Type B pancreatic cell (in vitro differentiated cells): Measurements from ENCODE around the gene FRMD5. TPM values are rescaled to one million over a fixed set of nuclear protein-coding genes. Genes with fewer than 3 reads are reported as not detected.
"Not testable (repeated sequence)": the region's sequence is repeated elsewhere in the genome, so short reads cannot be mapped to it uniquely, and the experiment has no call there.

ENCODE experiments used
- DNase-seq: peaks from one replicate; pipeline ENCODE4 v3.0.0; 2021; ENCODE audit warnings: mixed read lengths; ENCODE audit not compliant: unreplicated experiment; ENCODE audit errors: extremely low spot score
- H3K27ac Mint-ChIP-seq: 2 replicates; pipeline ENCODE4 v1.8.0; 2021; ENCODE audit warnings: mild to moderate bottlenecking, mixed read lengths
- H3K27me3 Mint-ChIP-seq: 2 replicates; pipeline ENCODE4 v1.8.0; 2021; ENCODE audit warnings: mixed read lengths
- H3K36me3 Mint-ChIP-seq: 2 replicates; pipeline ENCODE4 v1.8.0; 2021; ENCODE audit warnings: mixed read lengths
- H3K4me1 Mint-ChIP-seq: one replicate; pipeline ENCODE4 v1.8.0; 2021; ENCODE audit warnings: mixed read lengths; ENCODE audit not compliant: unreplicated experiment
- H3K4me3 Mint-ChIP-seq: 2 replicates; pipeline ENCODE4 v1.8.0; 2021; ENCODE audit warnings: mild to moderate bottlenecking, mixed read lengths
- H3K9me3 Mint-ChIP-seq: 2 replicates; pipeline ENCODE4 v1.8.0; 2021; ENCODE audit warnings: mixed read lengths
- total RNA-seq: library from RNA; stranded (reverse); gene quantifications from 2 replicates; pipeline ENCODE4 v1.2.1, GENCODE V29; 2021; ENCODE audit warnings: low replicate concordance
- TF ChIP-seq, protein P1 (sequence below): fragments of 200-600 bp; sonication (generic); conservative IDR thresholded peaks from 2 replicates; pipeline ENCODE4 v1.5.0; 2021; ENCODE audit warnings: antibody characterized with exemption, mild to moderate bottlenecking

The FRMD5 gene
- total RNA-seq, 1 donor from 2014 or later: 3.8 TPM

DNA sequence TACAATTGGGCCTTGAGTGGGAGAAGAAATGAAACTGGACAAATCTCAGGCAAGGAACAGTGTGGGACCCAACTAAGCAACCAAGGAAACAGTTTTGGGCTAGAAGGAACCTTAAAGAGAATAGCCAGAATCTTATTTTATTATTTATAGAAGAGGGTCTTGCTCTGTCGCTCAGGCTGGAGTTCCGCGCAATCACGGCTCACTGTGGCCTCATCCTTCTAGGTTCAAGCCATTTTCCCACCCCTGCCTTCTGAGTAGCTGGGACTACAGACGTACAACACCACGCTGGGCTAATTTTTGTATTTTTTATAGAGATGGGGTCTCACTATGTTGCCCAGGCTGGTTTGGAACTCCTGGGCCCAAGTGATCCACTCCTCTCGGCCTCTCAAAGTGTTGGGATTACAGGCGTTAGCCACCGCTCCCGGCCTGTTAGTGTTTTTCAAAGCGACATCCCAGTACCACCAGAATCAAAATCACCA lies 369.0 kb downstream of the FRMD5 start:
- TF ChIP-seq, protein P1, sequence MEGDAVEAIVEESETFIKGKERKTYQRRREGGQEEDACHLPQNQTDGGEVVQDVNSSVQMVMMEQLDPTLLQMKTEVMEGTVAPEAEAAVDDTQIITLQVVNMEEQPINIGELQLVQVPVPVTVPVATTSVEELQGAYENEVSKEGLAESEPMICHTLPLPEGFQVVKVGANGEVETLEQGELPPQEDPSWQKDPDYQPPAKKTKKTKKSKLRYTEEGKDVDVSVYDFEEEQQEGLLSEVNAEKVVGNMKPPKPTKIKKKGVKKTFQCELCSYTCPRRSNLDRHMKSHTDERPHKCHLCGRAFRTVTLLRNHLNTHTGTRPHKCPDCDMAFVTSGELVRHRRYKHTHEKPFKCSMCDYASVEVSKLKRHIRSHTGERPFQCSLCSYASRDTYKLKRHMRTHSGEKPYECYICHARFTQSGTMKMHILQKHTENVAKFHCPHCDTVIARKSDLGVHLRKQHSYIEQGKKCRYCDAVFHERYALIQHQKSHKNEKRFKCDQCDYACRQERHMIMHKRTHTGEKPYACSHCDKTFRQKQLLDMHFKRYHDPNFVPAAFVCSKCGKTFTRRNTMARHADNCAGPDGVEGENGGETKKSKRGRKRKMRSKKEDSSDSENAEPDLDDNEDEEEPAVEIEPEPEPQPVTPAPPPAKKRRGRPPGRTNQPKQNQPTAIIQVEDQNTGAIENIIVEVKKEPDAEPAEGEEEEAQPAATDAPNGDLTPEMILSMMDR: no peak
- peak overlapping the region; percentile 88 for H3K4me3 Mint-ChIP-seq
- DNase-seq: no peak
- peaks cover 5% of the 10 kb centered on the region for H3K9me3 Mint-ChIP-seq
- H3K36me3 Mint-ChIP-seq: peaks cover 12% of the 10 kb centered on the region
- no peaks in the 10 kb centered on the region for H3K27me3 Mint-ChIP-seq
- peak overlapping the region; percentile 75 for H3K27ac Mint-ChIP-seq
- peaks cover 24% of the 10 kb centered on the region for H3K4me1 Mint-ChIP-seq

DNA sequence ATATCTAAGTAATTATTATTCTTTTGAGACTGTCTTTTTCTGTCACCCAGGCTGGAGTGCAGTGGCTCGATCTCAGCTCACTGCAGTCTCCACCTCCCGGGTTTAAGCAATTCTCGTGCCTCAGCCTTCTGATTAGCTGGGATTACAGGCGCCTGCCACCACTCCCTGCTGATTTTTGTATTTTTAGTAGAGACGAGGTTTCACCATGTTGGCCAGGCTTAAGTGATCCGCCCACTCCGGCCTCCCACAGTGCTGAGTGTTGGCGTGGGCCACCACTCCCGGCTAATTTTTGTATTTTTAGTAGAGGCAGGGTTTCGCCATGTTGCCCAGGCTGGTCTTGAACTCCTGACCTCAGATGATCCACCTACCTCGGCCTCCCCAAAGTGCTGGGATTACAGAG lies 369.8 kb downstream of the FRMD5 start:
- not testable (repeated sequence) for H3K9me3 Mint-ChIP-seq, DNase-seq, H3K27ac Mint-ChIP-seq, H3K27me3 Mint-ChIP-seq, H3K4me3 Mint-ChIP-seq
- peaks cover 12% of the 10 kb centered on the region for H3K36me3 Mint-ChIP-seq
- H3K4me1 Mint-ChIP-seq: peaks cover 24% of the 10 kb centered on the region

DNA sequence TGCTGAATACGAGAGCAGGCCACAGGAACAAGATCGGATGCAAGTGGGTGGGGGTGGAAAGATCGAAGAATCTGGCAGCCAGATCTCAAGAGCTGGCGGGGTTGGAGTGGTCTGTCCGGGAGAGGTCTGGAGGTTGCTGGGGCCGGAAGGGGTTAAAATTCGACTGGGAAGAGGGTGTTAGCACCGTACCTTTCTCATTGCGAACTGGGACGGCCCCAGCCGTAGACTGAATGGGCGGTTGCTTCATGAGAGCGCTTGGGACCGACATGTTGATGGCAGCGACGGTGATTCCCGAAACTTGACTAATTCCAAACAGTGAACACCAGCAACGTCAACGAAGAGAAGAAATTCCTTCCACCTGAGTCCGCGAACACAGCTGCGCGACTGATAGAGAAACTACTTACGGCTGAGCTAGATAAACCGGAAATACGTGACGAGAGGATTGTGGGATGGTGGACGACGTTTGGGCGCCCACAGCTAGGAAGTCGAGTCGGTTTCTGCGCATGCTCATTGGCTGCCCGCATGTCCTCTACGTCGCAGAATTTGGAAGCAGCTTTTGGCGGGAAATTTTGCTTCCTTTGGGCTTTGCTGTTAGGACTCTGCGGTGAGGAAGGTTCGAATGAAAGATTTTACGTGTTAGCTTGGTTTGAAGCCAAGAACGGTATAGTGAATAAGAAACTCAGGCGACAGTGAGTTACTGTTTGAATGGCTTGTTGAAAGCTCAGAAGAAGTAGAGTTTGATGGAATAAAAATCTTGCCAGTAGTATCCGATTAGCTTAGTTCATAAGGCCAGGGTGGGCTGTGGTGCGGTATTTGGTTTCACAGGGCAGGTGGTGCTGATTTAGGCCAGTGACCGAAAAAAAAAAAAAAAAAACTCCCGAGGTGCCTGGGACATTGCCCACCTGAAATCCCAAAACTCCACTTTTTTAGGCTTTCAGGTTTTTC lies 370.5 kb downstream of the FRMD5 start, which contains the start of gene MFAP1:
TSS of gene MFAP1 (minus strand) at position 389 of the 945 bp plus-strand sequence. CDS start at position 268, 121 bp downstream.
- TF ChIP-seq, protein P1: no peak
- Mint-ChIP-seq H3K27ac (peak within 1 kb of the TSS; percentile 99), H3K36me3 (peaks cover 12% of the 10 kb centered on the region), H3K27me3 (no peaks in the 10 kb centered on the region), H3K4me3 (peak within 1 kb of the TSS; percentile 99), H3K4me1 (peaks cover 24% of the 10 kb centered on the region), H3K9me3 (peaks cover 5% of the 10 kb centered on the region)
- DNase-seq: peak; percentile 88

DNA sequence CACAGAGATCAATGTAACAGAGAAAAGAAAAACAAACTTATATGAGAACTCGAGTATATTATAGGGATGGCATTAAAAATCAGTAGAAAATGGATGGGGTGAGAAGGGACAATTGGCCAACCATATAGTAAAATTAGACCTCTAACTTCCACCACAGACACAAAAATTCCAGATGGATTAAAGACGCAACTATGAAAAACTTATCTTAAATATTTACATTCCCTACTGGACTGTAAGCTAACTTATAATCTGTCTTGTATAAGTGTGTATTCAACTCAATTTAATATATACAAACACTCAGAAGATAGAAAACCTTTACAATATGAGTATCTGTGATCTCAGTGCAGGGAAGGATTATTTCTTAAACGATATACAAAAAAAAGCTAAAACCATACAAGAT lies 373.6 kb downstream of the FRMD5 start:
- Mint-ChIP-seq H3K9me3 (peaks cover 5% of the 10 kb centered on the region), H3K27me3 (no peaks in the 10 kb centered on the region), H3K4me1 (peaks cover 15% of the 10 kb centered on the region), H3K36me3 (peaks cover 20% of the 10 kb centered on the region), H3K4me3 (peak overlapping the region; percentile 59), H3K27ac (peak overlapping the region; percentile 8)
- no peak for DNase-seq
- TF ChIP-seq, protein P1: no peak

Other genes with a start within 250 kb of the FRMD5 start
- 65.1 and 68.1 TPM in 2 replicates for gene GOLM2, start 93.4 kb upstream of the FRMD5 start, total RNA-seq
- gene CTDSPL2, start 232.4 kb upstream of the FRMD5 start, total RNA-seq: 46.1 and 57.9 TPM in 2 replicates